ENCODE results near the gene PIK3R2. TPM values are rescaled to one million over a fixed set of nuclear protein-coding genes. Genes with fewer than 3 reads are reported as not detected.
"Not testable (repeated sequence)": the region's sequence is repeated elsewhere in the genome, so short reads cannot be mapped to it uniquely, and the experiment has no call there.

The PIK3R2 gene
- total RNA-seq: 10 to 100 TPM; 18.9 to 21.8 TPM

DNA sequence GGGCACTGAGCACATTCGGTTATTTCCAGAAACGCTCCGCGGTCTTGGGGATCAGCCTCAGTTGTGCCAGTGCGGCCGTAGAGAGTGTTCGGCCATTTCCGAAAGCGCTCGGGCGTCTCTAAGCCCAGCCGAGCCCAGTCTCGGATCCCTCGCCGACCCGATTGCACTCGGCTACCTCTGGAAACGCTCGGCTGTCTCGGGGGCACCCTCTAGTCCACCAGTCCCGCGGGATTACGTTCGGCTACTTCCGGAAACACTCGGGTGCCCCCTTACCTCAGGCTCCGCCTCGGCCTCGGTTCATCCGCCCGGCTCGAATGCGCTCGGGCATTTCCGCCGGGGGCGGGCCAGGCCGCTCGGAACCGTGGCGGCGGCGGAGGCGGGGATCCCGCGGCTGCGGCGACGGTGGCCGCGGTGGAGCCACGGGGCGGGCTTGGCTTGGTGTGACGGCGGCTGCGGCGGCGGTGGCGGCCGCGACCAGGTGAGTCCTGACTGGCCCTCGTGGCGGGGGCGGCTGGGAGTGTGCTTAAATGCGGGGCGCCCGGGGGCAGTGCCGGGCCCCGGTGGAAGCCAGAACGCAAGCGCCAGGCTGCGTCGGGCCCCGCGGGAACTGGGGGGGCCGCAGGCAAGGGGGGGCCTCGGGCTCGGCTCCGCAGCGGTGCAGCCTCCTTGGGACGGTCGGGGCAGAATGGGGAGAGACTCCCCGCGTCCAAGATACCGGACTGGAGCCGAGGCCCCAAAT, at the start of gene PIK3R2:
TSS of gene PIK3R2 (plus strand) at position 347 of the 739 bp plus-strand sequence. CDS start 2,717 bp downstream, outside the sequence.
- H3K36me3 ChIP-seq (replicated peaks in 1 of 2; ENCODE audit: insufficient read depth in 1 of 2, low read depth in 2 of 2): no peaks in the 10 kb centered on the region
- WGBS, 2 donors: 0% methylated on average over 12 to 57 of the region's 86 CpGs
- intact Hi-C loops (cut with DNase I): no loop called here

DNA sequence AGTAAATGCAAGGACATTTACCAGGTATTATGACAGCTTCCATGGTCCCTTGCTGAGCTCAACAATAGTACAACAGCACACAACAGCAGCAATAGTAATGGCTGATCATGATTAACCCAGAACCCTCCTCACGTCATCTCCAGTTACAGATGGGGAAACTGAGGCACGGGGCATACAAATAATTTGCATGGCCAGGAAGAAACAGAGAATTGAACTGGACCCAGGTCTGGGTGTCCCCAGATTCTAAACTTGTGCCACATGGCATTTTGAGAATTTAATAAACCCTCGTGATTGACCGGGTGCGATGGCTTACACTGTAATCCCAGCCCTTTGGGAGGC, 48.2 kb upstream of the PIK3R2 start:
- intact Hi-C loops (cut with DNase I): no loop called here
- Histone ChIP-seq H3K4me3 (no peak overlapping the region), H3K27me3 (no peaks in the 10 kb centered on the region), H3K4me1 (peaks cover 32% of the 10 kb centered on the region), H3K27ac (peak overlapping the region; percentile 26 to 71 (median 54)), H3K36me3 (replicated peaks in 1 of 2; ENCODE audit: insufficient read depth in 1 of 2, low read depth in 2 of 2) (no peaks in the 10 kb centered on the region), H3K9me3 (no peaks in the 10 kb centered on the region)
- WGBS, 2 donors: 63 to 66% methylated on average over 4 to 5 of the region's 5 CpGs
- DNase-seq (no peak), ATAC-seq (no peak)
- TF ChIP-seq, protein P1, sequence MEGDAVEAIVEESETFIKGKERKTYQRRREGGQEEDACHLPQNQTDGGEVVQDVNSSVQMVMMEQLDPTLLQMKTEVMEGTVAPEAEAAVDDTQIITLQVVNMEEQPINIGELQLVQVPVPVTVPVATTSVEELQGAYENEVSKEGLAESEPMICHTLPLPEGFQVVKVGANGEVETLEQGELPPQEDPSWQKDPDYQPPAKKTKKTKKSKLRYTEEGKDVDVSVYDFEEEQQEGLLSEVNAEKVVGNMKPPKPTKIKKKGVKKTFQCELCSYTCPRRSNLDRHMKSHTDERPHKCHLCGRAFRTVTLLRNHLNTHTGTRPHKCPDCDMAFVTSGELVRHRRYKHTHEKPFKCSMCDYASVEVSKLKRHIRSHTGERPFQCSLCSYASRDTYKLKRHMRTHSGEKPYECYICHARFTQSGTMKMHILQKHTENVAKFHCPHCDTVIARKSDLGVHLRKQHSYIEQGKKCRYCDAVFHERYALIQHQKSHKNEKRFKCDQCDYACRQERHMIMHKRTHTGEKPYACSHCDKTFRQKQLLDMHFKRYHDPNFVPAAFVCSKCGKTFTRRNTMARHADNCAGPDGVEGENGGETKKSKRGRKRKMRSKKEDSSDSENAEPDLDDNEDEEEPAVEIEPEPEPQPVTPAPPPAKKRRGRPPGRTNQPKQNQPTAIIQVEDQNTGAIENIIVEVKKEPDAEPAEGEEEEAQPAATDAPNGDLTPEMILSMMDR (IDR thresholded peaks at IDR 0.05): no peak
- TF ChIP-seq POLR2A (IDR thresholded peaks at IDR 0.05): no peak

More for the DNA sequence above, at the start of gene PIK3R2:
- TF ChIP-seq POLR2A (IDR thresholded peaks at IDR 0.05): peak; percentile 32 to 59 (median 52)
- TF ChIP-seq, protein P1 (IDR thresholded peaks at IDR 0.05): no peak
- Histone ChIP-seq H3K4me3 (peak within 1 kb of the TSS; percentile 57 to 70), H3K27me3 (no peaks in the 10 kb centered on the region), H3K9me3 (no peaks in the 10 kb centered on the region), H3K4me1 (peaks cover 59% of the 10 kb centered on the region), H3K27ac (peak within 1 kb of the TSS; percentile 89 to 93 (median 92))
- peak; percentile 99 to 100 (median 100) for DNase-seq
- ATAC-seq: peak; percentile 88

DNA sequence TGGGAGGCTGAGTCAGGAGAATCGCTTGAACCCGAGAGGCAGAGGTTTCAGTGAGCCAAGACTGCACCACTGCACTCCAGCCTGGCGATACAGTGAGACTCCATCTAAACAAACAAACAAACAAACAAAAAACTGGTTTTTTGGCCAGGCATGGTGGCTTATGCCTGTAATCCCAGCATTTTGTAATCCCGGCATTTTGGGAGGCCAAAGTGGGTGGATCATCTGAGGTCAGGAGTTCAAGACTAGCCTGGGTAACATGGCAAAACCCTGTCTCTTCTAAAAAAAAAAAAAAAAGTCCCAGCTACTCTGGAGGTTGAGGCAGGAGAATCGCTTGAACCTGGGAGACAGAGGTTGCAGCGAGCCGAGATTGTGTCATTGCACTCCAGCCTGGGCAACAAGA, 47.7 kb upstream of the PIK3R2 start:
- H3K27me3 ChIP-seq; H3K27ac ChIP-seq; intact Hi-C loops (cut with DNase I); H3K36me3 ChIP-seq (replicated peaks in 1 of 2; ENCODE audit: insufficient read depth in 1 of 2, low read depth in 2 of 2); H3K4me3 ChIP-seq; H3K9me3 ChIP-seq; DNase-seq; ATAC-seq: not testable (repeated sequence)
- 77 to 82% methylated on average over 7 of the region's 7 CpGs for WGBS, 2 donors
- H3K4me1 ChIP-seq: peaks cover 34% of the 10 kb centered on the region

DNA sequence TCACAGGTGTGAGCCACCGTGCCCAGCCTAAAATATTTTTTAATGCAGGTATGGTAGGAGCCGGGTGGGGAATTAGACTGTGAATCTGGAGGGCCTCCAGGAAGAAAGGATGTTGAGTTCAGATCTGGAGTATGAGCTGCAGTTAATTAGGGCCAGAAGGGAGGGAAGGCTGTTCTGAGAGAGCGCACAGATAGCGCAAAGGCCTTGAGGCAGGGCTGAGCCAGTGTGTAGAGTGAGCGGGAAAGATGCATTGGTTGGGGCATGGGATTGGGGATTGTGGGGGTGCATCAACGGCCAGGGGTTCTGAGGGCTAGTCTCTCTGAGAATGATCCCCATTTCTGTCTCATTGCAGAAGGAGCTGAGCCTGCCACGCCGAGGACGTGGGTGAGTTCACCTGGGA, 45.7 kb upstream of the PIK3R2 start:
- H3K27me3 ChIP-seq: no peaks in the 10 kb centered on the region
- no peaks in the 10 kb centered on the region for H3K36me3 ChIP-seq (replicated peaks in 1 of 2; ENCODE audit: insufficient read depth in 1 of 2, low read depth in 2 of 2)
- no peak for ATAC-seq
- no peaks in the 10 kb centered on the region for H3K9me3 ChIP-seq
- WGBS, 2 donors: 91 to 99% methylated on average over 9 of the region's 9 CpGs
- intact Hi-C loops (cut with DNase I): no loop called here
- H3K27ac ChIP-seq: no peak overlapping the region
- H3K4me1 ChIP-seq: peaks cover 54% of the 10 kb centered on the region
- no peak overlapping the region for H3K4me3 ChIP-seq
- no peak for DNase-seq
- TF ChIP-seq POLR2A (IDR thresholded peaks at IDR 0.05): no peak
- TF ChIP-seq, protein P1 (IDR thresholded peaks at IDR 0.05): no peak

DNA sequence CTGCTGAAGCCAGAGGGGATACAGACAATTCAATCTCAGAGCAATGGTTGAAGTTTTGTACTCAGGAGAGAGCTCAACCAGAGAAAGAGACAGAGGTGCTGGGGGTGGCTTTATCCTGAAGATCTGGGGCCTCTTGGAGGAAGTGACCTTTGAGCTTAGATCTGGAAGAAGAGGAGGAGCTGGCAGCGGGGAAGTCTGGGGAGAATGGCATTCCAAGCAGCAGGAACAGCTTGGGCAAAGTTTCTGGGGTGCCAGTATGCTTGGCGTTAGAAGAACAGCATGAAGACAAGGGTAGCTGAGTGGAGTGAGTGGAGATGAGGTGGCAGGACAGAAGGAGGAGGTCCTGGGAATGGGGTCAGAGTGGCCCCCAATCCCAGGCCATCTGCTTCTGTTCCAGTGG, 44.1 kb upstream of the PIK3R2 start:
- H3K27ac ChIP-seq: peak overlapping the region; percentile 78 to 97 (median 91)
- intact Hi-C loops (cut with DNase I): no loop called here
- no peaks in the 10 kb centered on the region for H3K27me3 ChIP-seq
- DNase-seq (no peak), ATAC-seq (no peak)
- no peaks in the 10 kb centered on the region for H3K9me3 ChIP-seq
- H3K36me3 ChIP-seq (replicated peaks in 1 of 2; ENCODE audit: insufficient read depth in 1 of 2, low read depth in 2 of 2): no peaks in the 10 kb centered on the region
- 24 to 42% methylated on average over 2 of the region's 2 CpGs for WGBS, 2 donors
- H3K4me1 ChIP-seq: peaks cover 58% of the 10 kb centered on the region
- no peak overlapping the region for H3K4me3 ChIP-seq
- no peak for TF ChIP-seq POLR2A (IDR thresholded peaks at IDR 0.05)
- TF ChIP-seq, protein P1 (IDR thresholded peaks at IDR 0.05): no peak

Data from body of pancreas (tissue), 4 donors.